GM13977 (cell line): ENCODE data around the gene DDO.

Source experiments
- DNase-seq: peaks from one replicate; pipeline ENCODE4 v3.0.0; 2012; ENCODE audit warnings: low spot score
- in situ Hi-C: fragments of 300-500 bp; cut with MboI; formaldehyde crosslinking; loops from one replicate; pipeline ENCODE4 v1.12.0; 2022; ENCODE audit warnings: low sequenced_read_pairs, low pct_unique_long_range_greater_than_20kb, mixed read lengths, inconsistent platforms; ENCODE audit not compliant: unreplicated experiment
- TF ChIP-seq, protein P1 (sequence below): IDR thresholded peaks from 2 replicates; pipeline ENCODE4 v1.5.1; 2012; ENCODE audit warnings: mild to moderate bottlenecking, control low read depth; ENCODE audit not compliant: insufficient read depth; ENCODE audit errors: extremely low read depth, missing control alignments

Gene DDO

DNA sequence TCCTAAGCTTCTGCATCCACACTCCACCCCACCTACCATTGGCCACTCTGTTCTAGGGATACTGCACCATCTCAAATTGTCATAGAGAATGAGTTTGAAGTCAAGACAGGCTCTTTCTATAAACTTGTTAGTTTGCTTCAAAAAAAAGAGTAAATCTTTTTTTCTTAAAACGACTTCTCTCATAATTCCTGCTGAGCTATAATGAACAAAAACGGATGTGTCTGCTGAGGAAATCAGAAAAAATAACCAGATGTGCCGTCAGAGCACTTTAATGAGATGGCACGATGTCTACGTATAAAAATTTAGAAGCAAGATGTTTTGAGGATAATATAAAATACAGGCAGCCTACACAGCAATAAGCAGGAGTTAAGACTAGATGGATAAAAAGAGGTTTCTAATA lies 24.0 kb upstream of the DDO start:
- in situ Hi-C loops = no loop called here
- TF ChIP-seq, protein P1, sequence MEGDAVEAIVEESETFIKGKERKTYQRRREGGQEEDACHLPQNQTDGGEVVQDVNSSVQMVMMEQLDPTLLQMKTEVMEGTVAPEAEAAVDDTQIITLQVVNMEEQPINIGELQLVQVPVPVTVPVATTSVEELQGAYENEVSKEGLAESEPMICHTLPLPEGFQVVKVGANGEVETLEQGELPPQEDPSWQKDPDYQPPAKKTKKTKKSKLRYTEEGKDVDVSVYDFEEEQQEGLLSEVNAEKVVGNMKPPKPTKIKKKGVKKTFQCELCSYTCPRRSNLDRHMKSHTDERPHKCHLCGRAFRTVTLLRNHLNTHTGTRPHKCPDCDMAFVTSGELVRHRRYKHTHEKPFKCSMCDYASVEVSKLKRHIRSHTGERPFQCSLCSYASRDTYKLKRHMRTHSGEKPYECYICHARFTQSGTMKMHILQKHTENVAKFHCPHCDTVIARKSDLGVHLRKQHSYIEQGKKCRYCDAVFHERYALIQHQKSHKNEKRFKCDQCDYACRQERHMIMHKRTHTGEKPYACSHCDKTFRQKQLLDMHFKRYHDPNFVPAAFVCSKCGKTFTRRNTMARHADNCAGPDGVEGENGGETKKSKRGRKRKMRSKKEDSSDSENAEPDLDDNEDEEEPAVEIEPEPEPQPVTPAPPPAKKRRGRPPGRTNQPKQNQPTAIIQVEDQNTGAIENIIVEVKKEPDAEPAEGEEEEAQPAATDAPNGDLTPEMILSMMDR = no peak

DNA sequence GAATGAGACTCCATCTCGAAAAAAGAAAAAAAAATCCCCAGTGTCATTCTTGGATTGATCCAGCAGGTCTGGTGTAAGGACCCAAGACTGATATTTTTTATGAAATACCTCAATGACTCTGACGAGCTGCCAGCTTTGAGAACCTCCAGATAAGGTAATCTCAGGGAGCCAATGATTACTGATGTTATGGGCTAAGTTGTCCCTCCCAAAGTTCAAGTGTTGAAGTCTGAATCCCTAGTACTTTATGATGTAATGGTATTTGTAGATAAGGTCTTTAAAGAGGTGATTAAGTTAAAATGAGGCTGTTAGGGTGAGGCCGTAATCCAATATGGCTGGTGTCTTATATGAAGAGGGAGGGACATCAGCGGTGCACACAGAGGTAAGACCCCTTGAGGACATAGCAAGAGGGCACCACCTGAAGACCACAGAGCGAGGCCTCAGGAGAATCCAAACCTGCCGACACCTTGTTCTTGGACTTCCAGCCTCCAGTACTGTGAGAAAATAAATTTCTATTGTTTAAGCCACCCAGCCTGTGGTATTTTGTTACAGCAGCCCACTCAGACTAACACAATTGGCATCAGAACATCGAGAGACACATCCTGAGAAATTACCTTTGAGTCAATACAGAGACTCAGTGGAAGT lies 19.7 kb upstream of the DDO start:
- in situ Hi-C loops = no loop called here
- no peak for DNase-seq
- TF ChIP-seq, protein P1 = no peak

More for the DNA sequence above, 24.0 kb upstream of the DDO start:
- DNase-seq = no peak

DNA sequence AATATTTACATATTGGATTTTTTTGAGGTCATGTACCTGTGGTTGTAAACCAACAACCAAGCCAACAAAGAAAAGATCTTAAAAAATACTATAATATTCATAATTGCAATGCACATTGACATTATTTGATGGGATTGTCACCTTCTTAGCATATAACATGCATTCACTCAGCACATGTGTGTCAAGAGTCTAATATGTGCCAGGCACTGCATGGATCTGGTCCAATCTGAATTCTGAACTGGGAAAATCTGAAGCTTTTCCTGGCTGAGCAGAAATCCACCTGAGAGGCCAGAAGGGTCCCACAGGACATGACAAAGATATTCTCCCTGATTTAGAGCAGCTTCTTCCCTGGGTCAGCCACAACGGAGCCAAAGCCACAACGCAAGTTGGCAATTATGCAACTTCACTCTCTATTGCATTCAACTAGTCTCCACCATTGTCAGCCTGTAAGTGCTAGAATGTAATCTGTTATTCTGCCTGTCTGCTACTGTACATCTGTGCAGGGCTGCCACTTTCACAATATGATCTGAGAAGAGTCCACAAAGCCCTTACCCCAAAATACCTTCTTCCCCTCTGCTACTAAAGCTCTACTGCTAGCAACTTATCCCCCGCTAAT lies 17.0 kb upstream of the DDO start:
- in situ Hi-C loops = no loop called here
- TF ChIP-seq, protein P1 = no peak
- no peak for DNase-seq

DNA sequence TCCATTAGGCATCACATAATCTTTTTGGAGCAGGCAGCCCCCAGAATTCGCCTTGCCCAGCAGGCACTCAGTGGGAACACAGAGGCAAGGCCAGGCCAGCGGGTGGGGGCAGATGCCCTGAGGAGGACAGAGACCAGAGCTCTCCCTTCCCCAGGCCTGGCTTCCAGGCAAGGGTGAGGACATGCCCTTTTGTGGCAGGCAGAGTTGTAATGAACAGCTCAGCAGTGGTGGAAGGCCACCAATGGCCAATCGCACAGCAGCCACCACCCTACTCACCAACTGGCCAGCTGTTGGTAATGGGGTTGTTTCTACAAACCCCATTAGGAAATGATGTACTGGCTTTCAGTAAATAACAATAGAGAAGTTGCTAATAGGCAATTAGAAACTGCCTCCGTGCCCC lies 15.4 kb upstream of the DDO start:
- in situ Hi-C loops = no loop called here
- DNase-seq = no peak
- TF ChIP-seq, protein P1 = no peak

DNA sequence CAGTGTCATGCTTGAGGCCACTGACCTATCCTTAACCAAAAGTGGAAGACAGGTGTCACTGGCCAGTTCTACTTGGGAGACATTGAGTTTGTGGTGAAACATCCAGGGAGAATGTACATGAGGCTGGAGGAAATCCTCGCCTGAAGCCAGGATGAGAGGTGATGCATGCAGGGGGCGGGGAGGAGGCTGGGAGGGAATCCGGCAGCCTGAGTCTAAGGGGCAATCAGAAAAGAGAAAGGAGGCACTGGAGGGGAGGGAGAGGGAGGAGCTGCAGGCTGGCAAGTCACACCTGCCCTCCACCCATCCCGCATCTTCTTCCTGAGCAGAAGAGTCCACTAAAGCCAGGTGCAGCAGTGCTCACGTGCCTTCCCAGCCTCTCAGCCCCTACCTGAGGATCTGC lies 14.9 kb upstream of the DDO start:
- TF ChIP-seq, protein P1 = no peak
- in situ Hi-C loops = no loop called here
- no peak for DNase-seq

DNA sequence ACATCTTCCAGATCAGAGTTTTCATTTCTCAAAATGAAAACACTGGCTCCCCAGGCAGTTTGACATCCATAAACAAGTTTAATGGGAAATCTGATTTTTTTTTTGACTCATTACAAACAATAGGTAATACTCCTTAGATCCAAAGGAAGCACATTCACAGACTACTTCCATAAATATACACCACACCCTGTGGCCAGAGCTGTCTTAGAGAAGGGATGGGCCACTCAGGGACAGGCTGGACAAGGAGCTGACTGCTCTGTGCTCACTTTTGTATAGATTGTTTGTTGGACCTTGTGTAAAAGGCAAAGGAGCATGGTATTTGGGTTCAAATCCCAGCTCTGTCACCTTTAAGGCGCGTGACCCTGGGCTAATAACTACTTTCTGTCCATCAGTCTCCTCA lies 12.8 kb upstream of the DDO start:
- TF ChIP-seq, protein P1 = no peak
- in situ Hi-C loops = no loop called here
- no peak for DNase-seq
